Skeletal muscle cell (primary cell): ENCODE results near the gene FAM200C.
A peak's percentile ranks its signal among the peaks of the same experiment; 100 is the strongest.
"Not testable (repeated sequence)": the region's sequence is repeated elsewhere in the genome, so short reads cannot be mapped to it uniquely, and the experiment has no call there.

Experiments
- DNase-seq: peaks from one replicate; pipeline ENCODE4 v3.0.0-alpha.2; 2010; ENCODE audit warnings: low read depth
- H3K4me3 ChIP-seq: 2 replicates; pipeline ENCODE4 v1.5.1; 2011; ENCODE audit warnings: low read depth, mild to moderate bottlenecking, control low read depth, low read length, moderate library complexity

Gene FAM200C

GRCh38 chr5:160399402-160400353 is at the start of gene FAM200C:
FAM200C (minus strand) TSS chr5:160400054; CDS start chr5:160395490, 4,564 bp downstream.
- H3K4me3 ChIP-seq, result peak within 1 kb of the TSS; percentile 76
- peak; percentile 84 for DNase-seq

DNA sequence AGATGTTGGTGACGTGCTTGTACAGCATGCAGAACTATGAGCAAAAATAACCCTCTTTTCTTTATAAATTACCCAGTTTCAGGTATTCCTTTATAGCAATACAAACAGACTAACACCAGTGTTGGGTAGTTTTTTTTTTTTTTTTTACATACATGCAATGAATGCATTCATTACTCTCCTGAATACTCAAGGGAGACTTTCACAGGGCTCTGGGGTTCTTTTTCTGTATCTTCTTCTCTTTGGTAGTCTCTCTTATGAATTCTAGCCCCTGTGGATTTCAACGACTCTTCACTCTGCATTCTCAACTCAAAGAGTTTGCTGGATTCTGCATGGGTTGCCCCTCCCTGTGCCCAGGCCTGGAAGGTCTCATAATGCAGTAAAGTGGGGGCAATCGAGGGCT is 49.6 kb upstream of the FAM200C start:
- H3K4me3 ChIP-seq, result no peak overlapping the region
- DNase-seq, result no peak

- DNase-seq, result no peak
- no peak overlapping the region for H3K4me3 ChIP-seq
These were observed 49.0 kb upstream of the FAM200C start for GRCh38 chr5:160448886-160449285.

DNA sequence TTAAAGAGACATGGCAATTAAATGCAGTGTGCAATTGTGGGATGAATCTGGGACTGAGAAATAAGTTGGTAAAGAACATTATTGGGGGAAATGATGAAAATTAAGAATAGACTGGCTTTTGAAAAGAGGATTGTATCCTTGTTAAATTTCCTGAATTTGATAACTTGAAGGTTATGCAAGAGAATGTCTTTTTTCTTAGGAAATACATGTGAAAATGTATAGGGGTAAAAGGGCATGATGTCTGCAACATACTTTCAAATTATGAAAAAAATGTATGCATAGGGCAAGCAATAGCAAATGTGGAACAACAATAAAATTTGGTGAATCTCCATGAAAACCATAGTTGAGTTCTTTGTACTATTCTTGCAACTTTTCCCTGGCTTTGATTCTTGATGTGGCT is 45.9 kb upstream of the FAM200C start:
- no peak for DNase-seq
- H3K4me3 ChIP-seq, result no peak overlapping the region

- H3K4me3 ChIP-seq, result no peak overlapping the region
- DNase-seq, result no peak
These were observed 45.3 kb upstream of the FAM200C start for GRCh38 chr5:160445132-160445531.

GRCh38 chr5:160444407-160444806 is 44.6 kb upstream of the FAM200C start:
- H3K4me3 ChIP-seq, result no peak overlapping the region
- no peak for DNase-seq

DNA sequence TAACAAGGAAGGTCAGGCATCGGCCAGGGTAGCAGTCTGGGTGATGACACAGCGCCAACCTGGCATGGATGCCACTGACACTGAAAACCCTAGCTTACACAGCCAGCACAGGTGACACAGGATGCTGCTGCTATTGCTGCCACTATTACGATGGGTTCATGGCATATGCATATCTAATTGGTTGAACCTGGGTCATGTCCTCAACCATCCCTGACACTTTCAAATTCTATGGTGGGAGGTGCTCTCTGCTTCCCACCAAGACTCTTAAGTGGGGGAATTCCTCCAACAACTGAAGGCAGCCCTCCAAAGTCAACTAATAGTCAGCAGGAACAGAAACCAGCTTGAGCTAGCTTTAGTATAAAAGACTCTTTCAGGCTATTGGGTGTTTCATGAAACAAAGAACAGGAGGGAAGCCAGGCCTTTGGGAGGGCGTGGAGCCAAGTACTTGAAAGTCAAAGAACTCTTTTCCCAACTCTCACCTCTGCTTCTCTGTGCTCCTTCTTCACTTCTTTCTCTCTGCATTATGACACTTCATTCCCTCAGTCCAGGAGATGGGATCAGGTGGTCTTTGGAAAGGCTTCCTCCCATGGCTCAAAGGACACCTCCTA is 43.1 kb upstream of the FAM200C start:
- no peak overlapping the region for H3K4me3 ChIP-seq
- no peak for DNase-seq

- DNase-seq, result no peak
These were observed 41.5 kb upstream of the FAM200C start for GRCh38 chr5:160441311-160441781.

GRCh38 chr5:160439205-160439600 is 39.3 kb upstream of the FAM200C start:
- H3K4me3 ChIP-seq, result peak overlapping the region; percentile 39
- DNase-seq, result no peak

More at GRCh38 chr5:160441311-160441781, 41.5 kb upstream of the FAM200C start:
- no peak overlapping the region for H3K4me3 ChIP-seq

- peak overlapping the region; percentile 39 for H3K4me3 ChIP-seq
These were observed 38.7 kb upstream of the FAM200C start for GRCh38 chr5:160438316-160439204.

DNA sequence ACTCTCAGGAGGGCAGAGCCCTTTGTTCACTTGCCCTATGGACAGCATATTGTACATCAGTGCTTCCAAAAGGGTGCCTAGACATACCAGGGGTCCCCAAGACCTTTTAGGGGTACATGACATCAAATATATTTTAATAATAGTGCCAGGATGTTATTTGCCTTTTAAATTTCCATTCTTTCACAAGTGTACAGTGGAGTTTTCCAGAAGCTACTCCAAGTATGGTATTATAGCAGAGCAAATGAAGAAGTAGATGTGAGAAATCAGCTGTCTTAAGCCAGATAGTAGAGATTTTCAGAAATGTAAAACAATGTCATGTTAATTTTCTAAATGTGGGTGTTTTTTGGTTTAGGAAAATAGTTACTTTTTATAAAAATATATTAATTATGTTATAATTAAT is 37.4 kb upstream of the FAM200C start:
- no peak overlapping the region for H3K4me3 ChIP-seq
- DNase-seq, result no peak

More at GRCh38 chr5:160438316-160439204, 38.7 kb upstream of the FAM200C start:
- DNase-seq, result no peak

- DNase-seq, H3K4me3 ChIP-seq: not testable (repeated sequence)
These were observed 36.8 kb upstream of the FAM200C start for GRCh38 chr5:160436661-160437060.

DNA sequence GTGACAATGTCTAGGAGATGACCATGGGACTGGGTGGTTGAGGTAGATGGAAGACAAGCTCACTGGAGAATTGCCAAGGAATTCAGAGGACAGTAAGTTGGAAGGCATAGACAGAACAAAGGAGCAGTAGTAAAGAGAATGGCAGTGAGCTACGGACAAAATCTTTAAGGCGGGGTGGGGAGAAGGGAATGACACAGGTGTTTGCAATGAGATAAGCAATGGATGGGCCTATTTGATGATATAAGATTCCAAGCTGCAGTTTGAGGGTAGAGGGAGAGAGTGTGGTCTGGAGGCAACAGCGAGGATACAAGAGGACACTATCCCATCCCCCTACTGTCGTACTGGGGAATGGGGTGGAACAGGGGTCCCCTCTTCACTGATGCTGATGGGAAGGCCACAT is 36.2 kb upstream of the FAM200C start:
- no peak overlapping the region for H3K4me3 ChIP-seq
- DNase-seq, result no peak

DNA sequence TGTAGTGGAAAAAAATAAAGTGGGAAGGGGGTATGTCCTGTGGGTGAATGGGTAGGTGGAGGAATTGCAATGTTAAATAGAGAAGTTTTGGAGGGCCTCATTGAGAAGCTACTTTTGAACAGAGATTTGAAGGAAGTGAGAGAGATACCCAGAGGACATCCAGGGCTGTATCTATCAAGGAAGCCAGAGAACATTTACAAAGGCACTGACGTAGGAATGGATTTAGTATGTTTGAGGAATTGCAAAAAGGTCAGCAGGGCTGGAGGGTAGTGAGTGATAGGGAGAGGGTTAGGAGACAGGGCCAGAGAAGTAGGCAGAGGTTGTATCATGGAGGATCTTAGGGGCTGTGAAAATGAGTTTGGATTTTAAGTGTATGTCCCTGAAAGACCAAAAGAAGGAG is 35.7 kb upstream of the FAM200C start:
- no peak for DNase-seq
- no peak overlapping the region for H3K4me3 ChIP-seq

DNA sequence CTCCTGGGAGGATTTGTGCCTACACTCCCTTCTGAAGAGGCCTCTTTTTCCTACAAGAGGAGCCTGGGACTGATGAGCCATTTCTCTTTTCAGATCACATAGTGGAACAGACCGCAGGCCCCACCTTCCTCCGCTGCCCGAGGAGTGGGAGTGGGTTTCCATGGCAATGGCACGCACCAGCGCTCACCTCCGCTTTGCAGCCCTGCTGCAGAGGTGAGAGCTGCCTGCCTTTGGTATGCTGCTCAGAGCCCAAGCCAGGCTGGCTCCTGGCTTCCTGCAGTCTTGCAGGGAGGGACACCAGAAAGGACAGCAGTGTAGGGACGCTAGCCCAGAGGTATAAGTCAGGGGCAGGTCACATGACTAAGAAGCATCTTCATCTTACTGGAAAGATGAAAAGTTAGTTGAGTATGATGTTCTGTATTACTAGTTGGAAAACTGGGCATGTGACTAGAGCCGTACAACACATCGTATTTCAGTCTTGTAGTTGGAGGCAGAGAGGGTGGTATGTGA is 34.2 kb upstream of the FAM200C start:
- peak; percentile 12 for DNase-seq

GRCh38 chr5:160432787-160433186 is 32.9 kb upstream of the FAM200C start:
- no peak for DNase-seq
- H3K4me3 ChIP-seq, result no peak overlapping the region

More for the DNA sequence above, 34.2 kb upstream of the FAM200C start:
- H3K4me3 ChIP-seq, result no peak overlapping the region

- no peak overlapping the region for H3K4me3 ChIP-seq
- no peak for DNase-seq
These were observed 32.3 kb upstream of the FAM200C start for GRCh38 chr5:160432196-160432595.

DNA sequence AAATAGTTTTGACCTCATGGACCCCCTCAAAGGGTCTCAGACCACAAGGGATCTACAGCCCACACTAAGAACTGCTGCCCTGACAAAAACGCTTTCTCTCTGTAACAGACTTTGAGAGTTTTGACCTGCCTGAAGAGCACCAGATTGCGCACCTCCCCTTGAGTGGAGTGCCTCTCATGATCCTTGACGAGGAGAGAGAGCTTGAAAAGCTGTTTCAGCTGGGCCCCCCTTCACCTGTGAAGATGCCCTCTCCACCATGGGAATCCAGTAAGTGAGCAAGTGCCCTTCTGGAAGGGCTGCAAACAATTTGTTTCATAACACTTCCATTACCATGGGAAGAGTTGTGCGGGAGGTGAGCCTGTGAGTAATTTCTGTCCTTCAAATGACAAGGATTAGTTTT is 27.8 kb upstream of the FAM200C start:
- no peak overlapping the region for H3K4me3 ChIP-seq
- DNase-seq, result no peak

DNA sequence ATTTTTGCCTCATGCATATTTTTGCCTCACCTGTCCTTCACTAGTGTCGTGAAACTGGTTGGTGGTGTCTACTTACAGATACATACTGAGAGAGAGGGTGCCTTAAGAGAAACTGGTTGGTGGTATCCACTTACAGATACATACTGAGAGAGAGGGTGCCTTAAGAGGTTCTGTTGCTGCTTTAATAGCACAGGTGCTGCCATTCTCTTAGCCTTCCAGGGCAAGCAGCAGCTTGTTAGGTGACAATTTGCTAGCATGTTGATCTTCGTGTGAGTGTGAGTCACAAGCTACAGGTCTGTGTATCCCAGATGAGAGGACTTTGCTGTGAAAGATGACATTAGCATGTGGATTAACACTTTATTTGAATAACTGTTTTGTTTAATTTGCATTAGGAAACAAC is 23.2 kb upstream of the FAM200C start:
- DNase-seq, result no peak
- peak overlapping the region; percentile 62 for H3K4me3 ChIP-seq
